BLaER1 (cell line): ENCODE data around the gene ACACB.

Experiments
- H3K27ac ChIP-seq: shearing (Covaris generic); formaldehyde crosslinking; 2 replicates; pipeline ENCODE4 v1.8.1; 2022
- H3K27me3 ChIP-seq: shearing (Covaris generic); formaldehyde crosslinking; 2 replicates; pipeline ENCODE4 v1.8.1; 2022
- H3K36me3 ChIP-seq: shearing (Covaris generic); formaldehyde crosslinking; 2 replicates; pipeline ENCODE4 v1.8.1; 2022
- H3K4me1 ChIP-seq: shearing (Covaris generic); formaldehyde crosslinking; 2 replicates; pipeline ENCODE4 v1.8.1; 2022
- H3K4me2 ChIP-seq: shearing (Covaris generic); formaldehyde crosslinking; 2 replicates; pipeline ENCODE4 v1.8.1; 2022
- H3K4me3 ChIP-seq: shearing (Covaris generic); formaldehyde crosslinking; 2 replicates; pipeline ENCODE4 v1.8.1; 2022
- H3K9ac ChIP-seq: shearing (Covaris generic); formaldehyde crosslinking; 2 replicates; pipeline ENCODE4 v1.8.1; 2022
- H3K9me3 ChIP-seq: shearing (Covaris generic); formaldehyde crosslinking; 2 replicates; pipeline ENCODE4 v1.8.1; 2022
- H4K20me1 ChIP-seq: shearing (Covaris generic); formaldehyde crosslinking; 2 replicates; pipeline ENCODE4 v1.8.1; 2022
- Cebpa-rat ChIP-seq: shearing (Covaris generic); IDR thresholded peaks from 2 replicates; pipeline ENCODE4 v1.8.1; 2022

The ACACB gene

DNA sequence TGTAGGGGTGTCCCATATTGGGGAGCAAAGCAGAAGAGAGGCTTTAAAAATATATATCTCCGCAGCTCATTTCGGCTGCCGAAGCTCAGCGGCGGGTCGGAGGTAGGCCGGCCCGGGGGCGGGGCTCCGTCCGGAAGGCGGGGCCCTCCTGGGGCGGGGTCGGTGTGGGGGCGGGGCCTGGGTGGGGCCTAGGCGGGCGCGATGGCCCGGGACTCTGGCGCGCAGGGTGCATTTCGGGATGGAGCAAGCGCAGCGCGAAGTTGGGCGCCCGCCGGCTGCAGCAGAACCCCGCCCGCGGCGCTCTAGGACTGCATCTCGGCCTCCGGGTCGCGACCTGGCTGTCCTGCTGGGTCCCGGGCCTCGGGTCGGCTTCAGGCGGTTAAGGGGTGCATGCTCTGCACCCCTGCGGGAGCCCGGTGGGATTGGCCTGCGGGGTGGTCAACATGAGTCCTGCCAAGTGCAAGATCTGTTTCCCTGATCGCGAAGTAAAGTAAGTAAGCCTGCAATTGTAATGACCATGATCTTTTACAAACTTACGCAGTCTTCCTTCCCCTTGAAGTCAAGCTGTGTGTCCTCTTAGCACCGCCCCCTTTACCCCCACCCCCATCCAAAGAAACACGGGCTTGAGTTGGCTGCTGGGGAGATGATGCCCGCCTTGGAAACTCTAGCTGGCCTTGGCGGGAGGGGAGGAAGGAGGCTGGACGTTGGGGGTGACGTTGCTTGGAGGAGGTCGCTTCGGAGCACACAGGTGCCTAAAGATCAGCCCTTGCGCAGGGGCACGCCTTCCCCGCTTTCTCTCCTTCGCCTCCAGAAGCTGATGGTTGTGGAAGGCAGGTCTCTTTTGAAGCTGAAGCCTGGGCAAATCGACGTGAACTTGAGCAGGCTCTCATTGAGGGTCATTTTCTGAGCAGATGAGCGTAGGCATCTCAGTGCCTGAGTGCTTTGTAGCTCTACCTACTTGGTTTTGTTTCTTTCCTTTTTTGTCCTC, 38.4 kb downstream of the ACACB start:
- Histone ChIP-seq H3K4me2 (peak overlapping the region; percentile 96), H3K36me3 (no peaks in the 10 kb centered on the region), H3K27ac (no peak overlapping the region), H3K9me3 (no peaks in the 10 kb centered on the region), H3K4me3 (peak overlapping the region; percentile 75), H4K20me1 (no peaks in the 10 kb centered on the region), H3K9ac (peak overlapping the region; percentile 73; the same call in 1 of the 2 replicates), H3K27me3 (peaks cover 11% of the 10 kb centered on the region), H3K4me1 (peaks cover 23% of the 10 kb centered on the region)
- TF ChIP-seq Cebpa-rat, result no peak

DNA sequence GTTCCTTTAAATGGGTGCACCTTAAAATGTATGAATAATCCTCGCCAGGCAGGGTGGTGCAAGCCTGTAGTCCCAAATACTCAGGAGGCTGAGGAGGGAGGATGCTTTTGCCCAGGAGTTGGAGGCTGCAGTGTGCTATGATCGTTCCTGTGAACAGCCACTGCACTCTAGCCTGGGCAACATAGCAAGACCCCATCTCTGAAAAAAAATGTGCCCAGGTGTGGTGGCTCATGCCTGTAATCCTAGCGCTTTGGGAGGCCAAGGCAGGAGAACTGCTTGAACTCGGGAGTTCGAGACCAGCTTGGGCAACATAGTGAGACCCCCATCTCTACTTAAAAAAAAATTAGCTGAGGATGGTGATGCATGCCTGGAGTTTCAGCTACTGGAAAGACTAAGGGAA, 39.6 kb downstream of the ACACB start:
- no peak overlapping the region for H3K27ac ChIP-seq
- peaks cover 11% of the 10 kb centered on the region for H3K27me3 ChIP-seq
- no peak overlapping the region for H3K9ac ChIP-seq
- no peaks in the 10 kb centered on the region for H3K36me3 ChIP-seq
- no peaks in the 10 kb centered on the region for H4K20me1 ChIP-seq
- H3K9me3 ChIP-seq, result no peaks in the 10 kb centered on the region
- H3K4me2 ChIP-seq, result no peak overlapping the region; the same call in 1 of the 2 replicates
- no peak overlapping the region for H3K4me3 ChIP-seq
- H3K4me1 ChIP-seq, result peaks cover 23% of the 10 kb centered on the region
- TF ChIP-seq Cebpa-rat, result no peak

DNA sequence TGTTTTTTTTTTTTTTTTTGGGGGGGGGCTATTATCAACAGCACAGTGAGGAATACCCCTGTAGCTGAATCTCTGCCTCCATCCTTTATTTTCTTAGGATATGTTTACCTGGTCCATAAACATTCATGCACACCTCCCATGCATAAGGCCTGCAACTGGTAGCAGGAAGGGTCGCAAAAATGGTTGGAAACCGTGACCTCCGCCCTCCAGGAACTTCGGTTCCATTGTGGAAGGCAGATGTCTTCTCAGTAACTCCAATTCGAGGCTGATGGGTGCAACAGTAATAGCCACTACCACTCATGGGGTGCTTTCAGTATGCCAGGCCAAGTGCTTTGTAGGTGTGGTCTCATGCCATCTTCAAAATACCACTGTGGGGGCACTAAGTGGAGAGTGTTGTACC, 40.2 kb downstream of the ACACB start:
- no peak overlapping the region for H3K4me2 ChIP-seq
- no peak overlapping the region for H3K9ac ChIP-seq
- no peak overlapping the region for H3K4me3 ChIP-seq

DNA sequence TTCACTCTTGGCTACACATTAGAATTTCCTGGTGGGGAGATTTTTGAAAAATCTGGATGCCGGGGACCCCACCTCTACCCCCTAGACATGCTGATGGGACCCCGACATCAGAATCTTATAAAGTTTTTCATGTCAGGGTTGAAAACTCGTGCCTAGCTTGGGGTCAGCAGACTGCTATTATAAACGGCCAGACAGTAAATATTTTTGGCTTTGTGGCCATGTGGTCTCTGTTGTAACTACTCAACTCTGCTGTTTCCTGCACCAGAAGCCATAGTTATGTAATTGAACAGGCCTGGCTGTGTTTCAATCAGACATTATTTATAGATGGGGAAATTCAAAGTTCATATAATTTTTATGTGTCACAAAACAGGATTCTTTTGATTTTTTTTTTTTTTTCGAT, 41.6 kb downstream of the ACACB start:
- no peaks in the 10 kb centered on the region for H3K36me3 ChIP-seq
- H3K4me2 ChIP-seq, result peak overlapping the region; percentile 34
- no peaks in the 10 kb centered on the region for H4K20me1 ChIP-seq
- no peak for TF ChIP-seq Cebpa-rat
- H3K4me1 ChIP-seq, result peaks cover 23% of the 10 kb centered on the region
- no peak overlapping the region for H3K27ac ChIP-seq
- H3K9ac ChIP-seq, result no peak overlapping the region
- H3K27me3 ChIP-seq, result peaks cover 11% of the 10 kb centered on the region
- H3K4me3 ChIP-seq, result no peak overlapping the region
- no peaks in the 10 kb centered on the region for H3K9me3 ChIP-seq

More for the DNA sequence above, 40.2 kb downstream of the ACACB start:
- no peak overlapping the region for H3K27ac ChIP-seq
- peaks cover 23% of the 10 kb centered on the region for H3K4me1 ChIP-seq
- H3K27me3 ChIP-seq, result peaks cover 11% of the 10 kb centered on the region
- no peaks in the 10 kb centered on the region for H3K9me3 ChIP-seq
- no peak for TF ChIP-seq Cebpa-rat
- H4K20me1 ChIP-seq, result no peaks in the 10 kb centered on the region
- no peaks in the 10 kb centered on the region for H3K36me3 ChIP-seq

DNA sequence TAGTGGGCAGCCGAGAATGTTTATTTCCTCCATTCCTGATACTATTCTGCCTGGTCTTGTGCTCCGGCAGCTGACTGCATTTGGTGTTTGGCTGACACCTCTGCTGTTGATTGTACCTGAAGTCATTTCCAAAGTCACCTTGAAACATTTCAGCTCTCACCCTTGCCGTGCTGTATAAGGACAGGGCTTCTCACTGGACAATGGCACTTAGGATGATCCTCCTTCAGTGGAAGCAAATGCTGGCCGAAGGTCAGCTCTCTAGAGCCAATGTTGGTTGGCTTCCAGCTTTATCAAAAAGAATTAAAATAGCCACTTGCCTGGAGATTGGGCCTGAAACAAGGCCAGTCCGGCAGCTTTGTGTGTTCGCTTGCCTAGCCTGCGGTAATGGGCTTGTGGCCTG, 44.0 kb downstream of the ACACB start:
- Histone ChIP-seq H3K36me3 (no peaks in the 10 kb centered on the region), H3K4me1 (peaks cover 14% of the 10 kb centered on the region), H4K20me1 (no peaks in the 10 kb centered on the region), H3K27me3 (no peaks in the 10 kb centered on the region), H3K9ac (no peak overlapping the region), H3K9me3 (no peaks in the 10 kb centered on the region), H3K4me2 (no peak overlapping the region), H3K27ac (no peak overlapping the region), H3K4me3 (no peak overlapping the region)
- no peak for TF ChIP-seq Cebpa-rat

DNA sequence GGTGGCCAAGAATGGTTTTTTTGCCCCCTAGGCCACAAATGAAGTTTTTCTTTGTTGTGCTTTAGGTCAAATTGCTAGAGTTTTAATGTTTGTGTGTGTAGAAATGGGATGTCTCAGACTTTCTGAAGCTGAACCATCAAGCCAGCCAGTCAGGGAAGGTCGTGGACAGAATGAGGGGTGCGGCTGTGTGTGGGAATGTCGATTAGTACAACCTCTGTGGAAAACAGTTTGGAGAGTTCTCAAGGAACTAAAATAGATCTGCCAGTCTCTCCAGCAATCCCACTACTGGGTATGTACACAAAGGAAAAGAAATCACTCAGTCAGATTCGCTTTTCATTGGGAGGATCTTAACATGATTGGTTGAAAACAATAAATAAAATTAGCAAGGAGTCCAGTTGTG, 44.5 kb downstream of the ACACB start:
- no peaks in the 10 kb centered on the region for H3K27me3 ChIP-seq
- no peak overlapping the region for H3K4me3 ChIP-seq
- H3K9me3 ChIP-seq, result no peaks in the 10 kb centered on the region
- TF ChIP-seq Cebpa-rat, result no peak
- no peak overlapping the region for H3K4me2 ChIP-seq
- no peaks in the 10 kb centered on the region for H3K36me3 ChIP-seq
- H3K27ac ChIP-seq, result no peak overlapping the region
- no peak overlapping the region for H3K9ac ChIP-seq
- H3K4me1 ChIP-seq, result peaks cover 11% of the 10 kb centered on the region
- no peaks in the 10 kb centered on the region for H4K20me1 ChIP-seq

DNA sequence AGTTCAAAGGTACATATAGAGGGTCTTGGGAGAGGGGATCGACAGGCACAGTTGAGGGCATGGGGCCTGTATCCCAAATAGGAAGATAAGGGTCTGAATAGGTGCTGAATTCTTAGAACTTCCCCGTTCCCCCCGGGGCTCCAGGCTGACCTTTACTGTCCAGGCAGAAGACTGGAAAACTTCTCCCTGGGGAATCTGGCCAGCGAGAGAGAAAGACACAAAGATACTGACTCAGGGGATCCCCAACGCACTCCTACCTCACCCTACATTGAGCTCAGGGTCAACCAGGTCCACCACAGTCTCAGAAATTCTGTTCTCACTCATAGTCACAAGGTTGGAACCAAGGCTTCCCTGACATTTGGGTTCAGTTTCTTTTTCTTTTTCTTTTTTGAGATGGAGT, 46.2 kb downstream of the ACACB start:
- Histone ChIP-seq H3K36me3 (no peaks in the 10 kb centered on the region), H3K4me3 (no peak overlapping the region), H4K20me1 (no peaks in the 10 kb centered on the region), H3K4me2 (no peak overlapping the region), H3K9ac (no peak overlapping the region), H3K9me3 (no peaks in the 10 kb centered on the region), H3K27ac (no peak overlapping the region), H3K27me3 (no peaks in the 10 kb centered on the region), H3K4me1 (peaks cover 8% of the 10 kb centered on the region)
- TF ChIP-seq Cebpa-rat, result no peak

DNA sequence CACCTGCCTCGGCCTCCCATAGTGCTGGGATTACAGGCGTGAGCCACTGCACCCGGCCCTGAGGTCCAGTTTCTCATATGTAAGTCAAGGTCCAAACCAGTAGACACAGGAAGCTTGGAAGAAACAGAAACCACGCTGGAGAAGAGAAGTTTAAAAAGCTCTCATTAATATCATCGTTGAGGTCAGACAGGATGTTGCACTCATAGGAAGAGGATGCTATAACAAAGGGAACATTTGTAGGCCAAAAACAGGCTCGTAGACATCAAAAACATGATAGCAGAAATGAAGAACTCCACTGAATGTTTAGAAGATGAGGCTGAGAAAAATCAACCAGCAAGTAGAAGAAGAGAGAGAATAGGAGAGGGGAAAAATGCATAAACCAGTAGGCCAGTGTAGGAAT, 46.8 kb downstream of the ACACB start:
- peaks cover 2% of the 10 kb centered on the region for H3K4me1 ChIP-seq
- no peak overlapping the region for H3K4me3 ChIP-seq
- no peaks in the 10 kb centered on the region for H3K9me3 ChIP-seq
- no peak overlapping the region for H3K4me2 ChIP-seq
- H3K27me3 ChIP-seq, result no peaks in the 10 kb centered on the region
- H3K27ac ChIP-seq, result no peak overlapping the region
- H4K20me1 ChIP-seq, result no peaks in the 10 kb centered on the region
- H3K36me3 ChIP-seq, result no peaks in the 10 kb centered on the region
- H3K9ac ChIP-seq, result no peak overlapping the region
- TF ChIP-seq Cebpa-rat, result no peak

DNA sequence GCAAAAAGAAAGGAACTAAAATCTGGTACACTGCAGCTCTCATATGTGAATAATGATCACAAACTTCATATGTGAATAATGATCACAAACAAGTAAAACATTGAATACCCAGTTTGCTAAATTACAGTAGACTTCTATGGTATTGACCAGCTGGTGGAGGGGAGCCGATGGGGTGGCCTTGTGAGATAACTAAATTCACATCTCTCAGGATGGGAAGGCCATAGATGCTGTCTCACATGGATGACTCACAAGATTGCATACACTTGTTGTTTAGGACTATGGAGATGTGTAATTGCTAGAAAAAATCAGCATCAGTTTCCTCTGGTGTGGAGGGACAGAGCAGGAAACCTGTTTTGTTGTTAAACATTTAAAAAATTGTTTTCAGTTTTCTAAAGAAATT, 49.2 kb downstream of the ACACB start:
- Histone ChIP-seq H3K27ac (no peak overlapping the region), H3K4me1 (no peaks in the 10 kb centered on the region), H3K9ac (no peak overlapping the region), H3K27me3 (no peaks in the 10 kb centered on the region), H3K9me3 (no peaks in the 10 kb centered on the region), H3K4me3 (no peak overlapping the region), H3K4me2 (no peak overlapping the region), H3K36me3 (no peaks in the 10 kb centered on the region), H4K20me1 (no peaks in the 10 kb centered on the region)
- no peak for TF ChIP-seq Cebpa-rat

DNA sequence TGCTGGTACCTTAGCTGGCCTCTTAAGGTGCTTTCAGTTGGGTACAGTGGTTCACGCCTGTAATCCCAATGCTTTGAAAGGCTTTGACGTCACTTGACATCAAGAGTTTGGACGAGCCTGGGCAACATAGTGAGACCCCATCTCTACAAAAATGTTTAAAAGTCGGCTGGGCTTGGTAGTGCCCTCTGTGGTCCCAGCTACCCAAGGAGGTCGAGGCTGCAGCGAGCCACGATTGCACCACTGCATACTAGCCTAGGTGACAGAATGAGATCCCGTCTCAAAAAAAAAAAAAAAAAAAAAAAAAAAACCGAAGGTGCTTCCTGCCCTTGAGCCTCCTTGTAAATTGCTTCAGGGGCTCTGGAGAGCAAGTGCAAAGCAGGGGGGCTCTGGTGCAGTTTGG, 50.0 kb downstream of the ACACB start:
- no peak overlapping the region for H3K4me3 ChIP-seq
- H3K9ac ChIP-seq, result no peak overlapping the region
- H3K4me1 ChIP-seq, result no peaks in the 10 kb centered on the region
- no peak for TF ChIP-seq Cebpa-rat
- H3K9me3 ChIP-seq, result no peaks in the 10 kb centered on the region
- no peaks in the 10 kb centered on the region for H4K20me1 ChIP-seq
- H3K27me3 ChIP-seq, result no peaks in the 10 kb centered on the region
- no peaks in the 10 kb centered on the region for H3K36me3 ChIP-seq
- H3K27ac ChIP-seq, result no peak overlapping the region
- H3K4me2 ChIP-seq, result no peak overlapping the region
